Measurements from ENCODE around the gene STX18.

The STX18 gene

DNA sequence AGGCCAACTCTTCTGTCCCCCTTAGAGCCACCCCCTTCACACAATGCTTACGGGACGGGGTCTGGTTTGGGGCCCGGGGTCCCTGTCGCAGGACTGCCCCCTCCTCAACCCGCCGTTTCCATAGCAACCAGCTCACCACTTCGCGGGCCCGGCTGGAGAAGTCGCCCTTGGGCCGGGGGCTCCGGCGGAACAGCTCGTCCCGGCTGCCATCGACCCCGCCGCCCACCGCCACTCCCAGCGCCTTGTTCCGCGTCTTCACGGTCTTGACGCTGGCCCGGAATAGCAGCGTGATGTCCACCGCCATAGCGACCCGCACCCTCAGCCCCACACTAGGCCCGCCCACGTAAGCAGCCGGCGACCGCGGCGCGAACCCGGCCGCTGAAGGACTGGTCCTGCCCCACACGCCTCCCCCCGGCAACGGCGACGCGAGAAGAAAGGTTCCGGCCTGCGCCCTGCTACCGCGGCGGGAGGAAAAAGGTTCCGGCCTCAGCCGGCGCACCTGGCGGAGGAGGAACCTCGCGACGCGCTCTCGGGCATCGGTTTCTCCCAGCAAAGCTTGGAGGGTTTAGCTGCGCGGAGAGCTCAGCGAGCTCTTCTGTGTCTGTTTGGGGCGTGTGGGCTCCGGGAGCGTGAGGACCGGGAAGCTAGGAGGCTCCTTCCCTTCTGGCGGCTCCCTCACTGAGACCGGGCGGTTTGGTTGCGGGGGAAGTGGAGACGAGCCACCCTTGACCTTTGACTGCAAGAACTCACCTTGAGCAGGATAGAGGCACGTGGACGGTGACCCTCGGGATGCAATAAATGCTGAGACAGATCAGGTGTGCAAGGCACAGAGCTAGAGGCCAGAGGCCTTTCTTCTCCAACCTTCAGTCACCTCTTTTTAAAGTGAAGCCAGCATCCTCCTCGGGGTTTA, at the start of gene STX18:
STX18 (minus strand) TSS at position 388 of the 910 bp plus-strand sequence; CDS start at position 304, 84 bp downstream.
- peak within 1 kb of the TSS; percentile 65 to 97 (median 92) for H3K9ac ChIP-seq (ENCODE audit: low read length in 5 of 5)
- peak within 1 kb of the TSS; percentile 65 for H3K27ac ChIP-seq (ENCODE audit: low read depth, low read length)
- no peaks in the 10 kb centered on the region for H3K9me3 ChIP-seq (ENCODE audit: control insufficient read depth in 5 of 5, low read length in 5 of 5)
- H3K4me3 ChIP-seq (ENCODE audit: low read depth in 1 of 5, low read length in 5 of 5): peak within 1 kb of the TSS; percentile 78 to 98 (median 94)
- peaks cover 2 to 36% (median 31%) of the 10 kb centered on the region in 5 donors for H3K4me1 ChIP-seq (ENCODE audit: control insufficient read depth in 5 of 5, insufficient read depth in 5 of 5, low read length in 5 of 5)
- peaks cover 0 to 6% (median 0%) of the 10 kb centered on the region in 5 donors for H3K36me3 ChIP-seq (ENCODE audit: control insufficient read depth in 5 of 5, insufficient read depth in 5 of 5, low read length in 5 of 5)
- H3K27me3 ChIP-seq (ENCODE audit: control insufficient read depth in 5 of 5, insufficient read depth in 4 of 5, low read length in 5 of 5): no peaks in the 10 kb centered on the region

DNA sequence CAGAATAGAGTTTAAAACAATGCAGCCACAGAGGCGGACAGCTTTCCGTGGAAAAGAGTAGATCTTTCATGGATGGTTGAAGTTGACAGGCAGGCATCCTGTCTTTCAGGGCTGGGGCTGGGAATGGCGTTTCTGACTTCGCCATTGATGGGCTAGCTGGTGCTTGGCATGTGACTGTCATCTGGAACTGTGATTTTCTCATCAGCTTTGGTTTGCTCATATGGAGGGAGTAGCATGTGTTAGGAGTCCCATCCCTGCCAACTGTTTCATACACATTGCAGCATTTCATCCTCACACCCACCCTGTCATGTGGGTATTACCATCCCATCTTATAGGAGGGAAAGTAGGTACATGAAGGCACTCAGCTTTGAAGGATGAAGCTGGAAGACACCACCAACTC, 49.2 kb upstream of the STX18 start:
- peaks cover 5 to 23% (median 14%) of the 10 kb centered on the region in 5 donors for H3K9me3 ChIP-seq (ENCODE audit: control insufficient read depth in 5 of 5, low read length in 5 of 5)
- no peak overlapping the region for H3K4me3 ChIP-seq (ENCODE audit: low read depth in 1 of 5, low read length in 5 of 5)
- H3K36me3 ChIP-seq (ENCODE audit: control insufficient read depth in 5 of 5, insufficient read depth in 5 of 5, low read length in 5 of 5): no peaks in the 10 kb centered on the region
- H3K4me1 ChIP-seq (ENCODE audit: control insufficient read depth in 5 of 5, insufficient read depth in 5 of 5, low read length in 5 of 5): peaks cover 0 to 3% (median 0%) of the 10 kb centered on the region in 5 donors
- H3K9ac ChIP-seq (ENCODE audit: low read length in 5 of 5): no peak overlapping the region
- H3K27me3 ChIP-seq (ENCODE audit: control insufficient read depth in 5 of 5, insufficient read depth in 4 of 5, low read length in 5 of 5): peaks cover 0 to 3% (median 0%) of the 10 kb centered on the region in 5 donors
- no peak overlapping the region for H3K27ac ChIP-seq (ENCODE audit: low read depth, low read length)

DNA sequence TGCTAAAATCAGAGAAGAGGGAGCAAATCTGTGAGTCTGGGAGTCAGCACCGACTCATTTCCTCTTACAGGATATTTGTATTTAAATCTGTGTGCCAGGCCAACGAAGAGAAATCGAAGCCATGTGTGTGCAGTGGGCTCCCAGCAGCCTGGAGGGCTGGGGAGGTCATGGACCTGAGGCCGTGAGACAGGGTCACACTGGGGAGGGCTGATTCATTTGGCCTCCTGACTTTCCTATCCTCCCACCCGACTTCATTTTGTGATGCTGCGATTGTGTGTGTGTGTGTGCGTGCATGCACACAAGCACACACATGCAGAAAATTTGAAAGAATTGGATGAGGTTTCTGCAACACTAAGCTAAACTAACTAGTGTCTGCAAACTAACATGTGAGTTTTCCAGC, 48.7 kb upstream of the STX18 start:
- no peaks in the 10 kb centered on the region for H3K36me3 ChIP-seq (ENCODE audit: control insufficient read depth in 5 of 5, insufficient read depth in 5 of 5, low read length in 5 of 5)
- H3K27ac ChIP-seq (ENCODE audit: low read depth, low read length): no peak overlapping the region
- peaks cover 0 to 3% (median 0%) of the 10 kb centered on the region in 5 donors for H3K27me3 ChIP-seq (ENCODE audit: control insufficient read depth in 5 of 5, insufficient read depth in 4 of 5, low read length in 5 of 5)
- no peak overlapping the region for H3K4me3 ChIP-seq (ENCODE audit: low read depth in 1 of 5, low read length in 5 of 5)
- peaks cover 4 to 20% (median 11%) of the 10 kb centered on the region in 5 donors for H3K9me3 ChIP-seq (ENCODE audit: control insufficient read depth in 5 of 5, low read length in 5 of 5)
- no peak overlapping the region for H3K9ac ChIP-seq (ENCODE audit: low read length in 5 of 5)
- H3K4me1 ChIP-seq (ENCODE audit: control insufficient read depth in 5 of 5, insufficient read depth in 5 of 5, low read length in 5 of 5): peaks cover 0 to 3% (median 3%) of the 10 kb centered on the region in 5 donors

DNA sequence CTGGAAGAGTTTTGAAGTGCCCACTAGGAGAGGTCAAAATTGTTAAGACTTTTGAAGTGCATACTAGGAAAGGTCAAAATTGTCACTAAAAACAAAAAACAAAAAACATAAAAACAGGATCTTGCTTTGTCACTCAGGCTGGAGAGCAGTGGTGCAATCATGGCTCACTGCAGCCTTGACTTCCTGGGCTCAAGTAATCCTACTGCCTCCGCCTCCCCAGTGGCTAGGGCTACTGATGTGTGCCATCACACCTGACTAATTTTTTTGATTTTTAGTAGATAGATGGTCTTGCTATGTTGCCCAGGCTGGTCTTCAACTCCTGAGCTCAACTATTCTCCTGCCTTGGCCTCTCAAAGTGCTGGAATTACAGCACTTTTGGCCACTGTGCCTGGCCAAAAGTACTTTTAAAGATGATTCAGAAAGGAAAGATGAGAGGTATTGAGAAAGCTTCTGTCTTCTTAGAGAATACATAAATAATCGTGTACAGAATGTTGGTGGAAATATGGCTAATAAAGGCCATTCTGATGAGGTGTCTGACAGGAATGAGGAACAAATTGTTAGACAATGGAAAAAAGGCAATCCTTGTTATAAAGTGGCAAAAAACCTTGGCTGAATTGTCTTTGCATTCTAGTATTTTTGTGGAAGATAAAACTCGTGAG, 43.3 kb upstream of the STX18 start:
- Histone ChIP-seq H3K27ac (ENCODE audit: low read depth, low read length) (no peak overlapping the region), H3K9ac (ENCODE audit: low read length in 5 of 5) (no peak overlapping the region), H3K4me3 (ENCODE audit: low read depth in 1 of 5, low read length in 5 of 5) (no peak overlapping the region), H3K36me3 (ENCODE audit: control insufficient read depth in 5 of 5, insufficient read depth in 5 of 5, low read length in 5 of 5) (no peaks in the 10 kb centered on the region), H3K4me1 (ENCODE audit: control insufficient read depth in 5 of 5, insufficient read depth in 5 of 5, low read length in 5 of 5) (peaks cover 0 to 3% (median 0%) of the 10 kb centered on the region in 5 donors), H3K27me3 (ENCODE audit: control insufficient read depth in 5 of 5, insufficient read depth in 4 of 5, low read length in 5 of 5) (no peaks in the 10 kb centered on the region), H3K9me3 (ENCODE audit: control insufficient read depth in 5 of 5, low read length in 5 of 5) (peaks cover 0 to 4% (median 0%) of the 10 kb centered on the region in 5 donors)

DNA sequence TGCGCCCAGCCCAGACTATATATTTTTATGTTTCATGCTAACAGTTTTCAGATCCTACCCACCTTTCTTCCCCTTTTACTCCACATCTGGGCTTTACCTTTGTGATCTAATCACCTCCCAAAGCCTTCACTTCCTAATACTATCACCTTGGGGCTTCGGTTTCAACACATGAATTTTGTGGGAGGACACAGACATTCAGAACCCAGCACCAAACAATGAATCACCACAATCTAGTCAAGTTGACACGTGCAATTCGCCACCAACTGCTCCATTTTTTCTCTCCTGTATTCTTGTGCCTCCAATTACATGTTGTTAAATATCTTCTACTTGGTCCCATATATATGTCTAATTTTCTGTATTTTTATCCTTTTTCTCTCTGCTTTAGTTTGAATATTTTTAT, 41.8 kb upstream of the STX18 start:
- no peak overlapping the region for H3K9ac ChIP-seq (ENCODE audit: low read length in 5 of 5)
- H3K36me3 ChIP-seq (ENCODE audit: control insufficient read depth in 5 of 5, insufficient read depth in 5 of 5, low read length in 5 of 5): no peaks in the 10 kb centered on the region
- no peak overlapping the region for H3K27ac ChIP-seq (ENCODE audit: low read depth, low read length)
- H3K4me1 ChIP-seq (ENCODE audit: control insufficient read depth in 5 of 5, insufficient read depth in 5 of 5, low read length in 5 of 5): peaks cover 0 to 3% (median 0%) of the 10 kb centered on the region in 5 donors
- no peaks in the 10 kb centered on the region for H3K27me3 ChIP-seq (ENCODE audit: control insufficient read depth in 5 of 5, insufficient read depth in 4 of 5, low read length in 5 of 5)
- H3K4me3 ChIP-seq (ENCODE audit: low read depth in 1 of 5, low read length in 5 of 5): no peak overlapping the region
- H3K9me3 ChIP-seq (ENCODE audit: control insufficient read depth in 5 of 5, low read length in 5 of 5): peaks cover 0 to 4% (median 0%) of the 10 kb centered on the region in 5 donors

DNA sequence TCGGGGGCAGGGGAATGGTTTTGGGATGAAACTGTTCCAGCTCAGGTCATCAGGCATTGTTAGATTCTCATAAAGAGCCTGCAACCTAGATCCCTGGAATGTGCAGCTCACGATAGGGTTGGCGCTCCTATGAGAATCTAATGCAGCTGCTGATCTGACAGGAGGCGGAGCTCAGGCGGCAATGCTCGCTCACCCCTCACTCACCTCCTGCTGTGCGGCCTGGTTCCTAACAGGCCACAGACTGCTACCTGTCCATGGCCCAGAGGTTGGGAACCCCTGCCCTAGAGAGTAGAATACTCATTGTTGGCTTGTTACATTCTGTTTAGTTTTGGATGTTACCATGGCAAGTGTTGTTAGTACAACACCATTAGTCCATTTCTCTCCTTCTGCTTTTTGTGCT, 40.8 kb upstream of the STX18 start:
- Histone ChIP-seq H3K9ac (ENCODE audit: low read length in 5 of 5) (no peak overlapping the region), H3K9me3 (ENCODE audit: control insufficient read depth in 5 of 5, low read length in 5 of 5) (peaks cover 0 to 4% (median 0%) of the 10 kb centered on the region in 5 donors), H3K4me3 (ENCODE audit: low read depth in 1 of 5, low read length in 5 of 5) (no peak overlapping the region), H3K27me3 (ENCODE audit: control insufficient read depth in 5 of 5, insufficient read depth in 4 of 5, low read length in 5 of 5) (no peaks in the 10 kb centered on the region), H3K4me1 (ENCODE audit: control insufficient read depth in 5 of 5, insufficient read depth in 5 of 5, low read length in 5 of 5) (peaks cover 0 to 3% (median 0%) of the 10 kb centered on the region in 5 donors), H3K27ac (ENCODE audit: low read depth, low read length) (no peak overlapping the region), H3K36me3 (ENCODE audit: control insufficient read depth in 5 of 5, insufficient read depth in 5 of 5, low read length in 5 of 5) (no peaks in the 10 kb centered on the region)

DNA sequence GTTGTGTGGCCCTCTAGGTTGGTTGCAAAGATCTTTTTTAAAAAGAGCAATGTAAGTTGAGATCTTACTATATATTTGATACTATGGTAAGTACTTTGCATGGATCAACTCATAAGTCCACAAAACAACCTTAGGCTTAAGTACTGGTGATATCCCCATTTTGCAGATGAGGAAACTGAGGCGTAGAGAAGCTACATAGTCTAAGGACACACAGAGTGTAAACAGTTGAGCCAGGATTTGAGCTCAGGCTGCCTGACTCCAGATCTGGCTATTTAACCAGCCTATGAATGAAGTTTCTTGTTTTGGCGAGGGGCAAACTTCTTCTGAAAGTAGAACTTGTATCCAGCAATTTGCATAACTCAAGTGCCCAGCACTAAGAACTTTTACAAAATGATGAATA, 38.6 kb upstream of the STX18 start:
- Histone ChIP-seq H3K4me3 (ENCODE audit: low read depth in 1 of 5, low read length in 5 of 5) (no peak overlapping the region), H3K27ac (ENCODE audit: low read depth, low read length) (no peak overlapping the region), H3K27me3 (ENCODE audit: control insufficient read depth in 5 of 5, insufficient read depth in 4 of 5, low read length in 5 of 5) (no peaks in the 10 kb centered on the region), H3K9ac (ENCODE audit: low read length in 5 of 5) (no peak overlapping the region), H3K4me1 (ENCODE audit: control insufficient read depth in 5 of 5, insufficient read depth in 5 of 5, low read length in 5 of 5) (peaks cover 0 to 5% (median 2%) of the 10 kb centered on the region in 5 donors), H3K36me3 (ENCODE audit: control insufficient read depth in 5 of 5, insufficient read depth in 5 of 5, low read length in 5 of 5) (no peaks in the 10 kb centered on the region), H3K9me3 (ENCODE audit: control insufficient read depth in 5 of 5, low read length in 5 of 5) (no peaks in the 10 kb centered on the region)

DNA sequence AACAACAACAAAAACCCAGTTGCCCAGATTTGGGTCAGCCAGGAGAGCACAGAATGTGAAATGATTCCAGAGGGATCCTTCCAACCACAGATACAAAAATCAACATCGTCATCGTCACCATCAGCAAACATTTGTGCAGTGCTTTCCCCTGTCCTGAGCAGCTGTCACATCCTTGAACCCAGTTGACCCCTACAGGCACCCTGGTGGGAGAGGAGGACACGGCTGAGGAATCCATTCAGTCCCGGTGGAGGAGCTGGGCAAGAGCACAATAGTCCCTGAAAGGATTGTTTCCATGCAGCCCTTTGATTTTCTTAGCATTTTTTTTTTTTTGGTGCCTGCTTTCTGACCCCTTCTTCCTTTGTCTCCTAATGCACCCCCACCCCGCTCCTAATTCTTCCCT, 37.1 kb upstream of the STX18 start:
- H3K4me3 ChIP-seq (ENCODE audit: low read depth in 1 of 5, low read length in 5 of 5): no peak overlapping the region
- no peak overlapping the region for H3K9ac ChIP-seq (ENCODE audit: low read length in 5 of 5)
- no peaks in the 10 kb centered on the region for H3K9me3 ChIP-seq (ENCODE audit: control insufficient read depth in 5 of 5, low read length in 5 of 5)
- no peak overlapping the region for H3K27ac ChIP-seq (ENCODE audit: low read depth, low read length)
- no peaks in the 10 kb centered on the region for H3K36me3 ChIP-seq (ENCODE audit: control insufficient read depth in 5 of 5, insufficient read depth in 5 of 5, low read length in 5 of 5)
- H3K4me1 ChIP-seq (ENCODE audit: control insufficient read depth in 5 of 5, insufficient read depth in 5 of 5, low read length in 5 of 5): peaks cover 0 to 15% (median 8%) of the 10 kb centered on the region in 5 donors
- no peaks in the 10 kb centered on the region for H3K27me3 ChIP-seq (ENCODE audit: control insufficient read depth in 5 of 5, insufficient read depth in 4 of 5, low read length in 5 of 5)

DNA sequence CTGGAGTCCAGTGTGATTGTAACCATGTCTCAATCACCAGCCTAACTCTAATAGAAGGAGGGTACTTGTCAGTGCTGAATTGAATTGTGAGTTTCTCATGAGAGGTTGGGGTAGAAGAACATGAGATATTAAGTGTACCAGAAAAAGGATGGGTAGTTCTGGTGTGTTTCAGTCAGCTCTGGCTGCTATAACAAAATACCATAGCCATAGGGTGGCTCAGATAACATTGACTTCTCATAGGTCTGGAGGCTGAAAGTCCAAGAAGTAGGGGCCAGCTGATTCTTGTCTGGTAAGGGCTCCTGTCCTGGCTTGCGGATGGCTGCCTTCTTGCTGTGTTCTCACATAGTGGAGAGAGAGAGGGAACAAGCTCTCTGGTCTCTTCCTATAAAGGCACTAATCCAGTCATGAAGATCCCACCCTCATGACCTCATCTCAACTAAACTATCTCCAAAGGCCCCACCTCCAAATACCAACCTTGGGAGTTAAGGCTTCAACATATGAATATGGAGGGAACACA, 35.6 kb upstream of the STX18 start:
- no peaks in the 10 kb centered on the region for H3K36me3 ChIP-seq (ENCODE audit: control insufficient read depth in 5 of 5, insufficient read depth in 5 of 5, low read length in 5 of 5)
- H3K4me3 ChIP-seq (ENCODE audit: low read depth in 1 of 5, low read length in 5 of 5): no peak overlapping the region
- no peak overlapping the region for H3K9ac ChIP-seq (ENCODE audit: low read length in 5 of 5)
- H3K27ac ChIP-seq (ENCODE audit: low read depth, low read length): no peak overlapping the region
- H3K27me3 ChIP-seq (ENCODE audit: control insufficient read depth in 5 of 5, insufficient read depth in 4 of 5, low read length in 5 of 5): no peaks in the 10 kb centered on the region
- no peaks in the 10 kb centered on the region for H3K9me3 ChIP-seq (ENCODE audit: control insufficient read depth in 5 of 5, low read length in 5 of 5)
- peaks cover 2 to 15% (median 11%) of the 10 kb centered on the region in 5 donors for H3K4me1 ChIP-seq (ENCODE audit: control insufficient read depth in 5 of 5, insufficient read depth in 5 of 5, low read length in 5 of 5)
